Measurements from ENCODE around the gene EIF3B.
A peak's percentile ranks its signal among the peaks of the same experiment; 100 is the strongest.
"Not testable (repeated sequence)": the region's sequence is repeated elsewhere in the genome, so short reads cannot be mapped to it uniquely, and the experiment has no call there.

Gene EIF3B

DNA sequence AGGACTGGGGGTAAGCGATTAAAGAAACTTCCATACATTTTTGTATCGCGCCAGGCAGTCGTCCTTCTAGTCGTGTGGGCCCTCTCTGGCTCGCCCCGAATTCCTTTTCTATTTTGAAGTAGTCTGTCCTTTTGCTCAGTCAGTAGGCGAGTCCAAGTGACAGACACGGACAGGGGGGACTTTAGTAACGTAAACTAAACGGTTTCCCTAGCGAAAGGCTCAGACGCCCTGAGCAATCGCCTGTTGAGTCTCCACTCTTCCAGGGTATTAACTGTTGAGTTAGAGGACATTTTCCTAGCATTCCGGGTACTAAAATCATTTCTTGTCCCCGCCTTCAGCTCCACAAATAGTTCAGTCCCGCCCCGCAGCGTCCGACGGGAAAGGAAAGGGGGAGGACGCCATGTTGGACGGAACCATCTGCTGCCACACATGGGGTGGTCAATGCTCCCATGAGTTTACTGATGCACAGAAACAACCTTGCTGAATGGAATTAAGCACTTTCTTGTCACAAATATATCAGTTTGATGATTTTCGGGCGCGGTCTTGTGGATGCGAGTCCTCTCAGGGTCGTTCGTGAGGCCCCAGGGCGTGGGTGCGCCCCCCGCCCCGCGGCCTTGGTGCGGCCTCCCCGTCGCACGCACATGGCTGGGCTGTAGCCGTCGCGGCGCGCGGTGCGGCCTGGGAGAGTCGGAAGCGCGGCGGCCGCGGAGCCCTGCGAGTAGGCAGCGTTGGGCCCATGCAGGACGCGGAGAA is at the start of gene EIF3B:
TSS of gene EIF3B (plus strand) at position 642 of the 753 bp plus-strand sequence. CDS start at position 737, 95 bp downstream.
- no peaks in the 10 kb centered on the region for H3K9me3 Mint-ChIP-seq
- H3K36me3 Mint-ChIP-seq (ENCODE audit: low read depth): peaks cover 13% of the 10 kb centered on the region
- H3K27me3 Mint-ChIP-seq (ENCODE audit: low read depth): no peaks in the 10 kb centered on the region
- peak within 1 kb of the TSS; percentile 99 for H3K27ac Mint-ChIP-seq
- H3K4me3 Mint-ChIP-seq: peak within 1 kb of the TSS; percentile 91
- H3K4me1 Mint-ChIP-seq (ENCODE audit: low read depth): peaks cover 13% of the 10 kb centered on the region

DNA sequence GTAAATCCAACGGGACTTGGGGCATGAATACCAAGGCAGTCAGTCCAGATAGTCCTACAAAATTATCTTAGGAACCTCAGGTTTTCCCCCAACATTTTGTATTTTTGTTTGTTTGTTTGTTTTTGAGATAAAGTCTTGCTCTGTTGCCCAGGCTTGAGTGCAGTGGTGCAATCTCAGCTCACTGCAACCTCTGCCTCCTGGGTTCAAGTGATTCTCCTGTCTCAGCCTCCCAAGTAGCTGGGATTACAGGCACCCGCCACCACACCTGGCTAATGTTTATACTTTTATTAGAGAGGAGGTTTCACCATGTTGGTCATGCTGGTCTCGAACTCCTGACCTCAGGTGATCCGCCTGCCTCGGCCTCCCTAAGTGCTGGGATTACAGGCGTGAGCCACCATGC is 49.4 kb upstream of the EIF3B start:
- not testable (repeated sequence) for H3K27ac Mint-ChIP-seq; H3K9me3 Mint-ChIP-seq; H3K4me3 Mint-ChIP-seq; H3K27me3 Mint-ChIP-seq (ENCODE audit: low read depth); H3K36me3 Mint-ChIP-seq (ENCODE audit: low read depth); H3K4me1 Mint-ChIP-seq (ENCODE audit: low read depth)

DNA sequence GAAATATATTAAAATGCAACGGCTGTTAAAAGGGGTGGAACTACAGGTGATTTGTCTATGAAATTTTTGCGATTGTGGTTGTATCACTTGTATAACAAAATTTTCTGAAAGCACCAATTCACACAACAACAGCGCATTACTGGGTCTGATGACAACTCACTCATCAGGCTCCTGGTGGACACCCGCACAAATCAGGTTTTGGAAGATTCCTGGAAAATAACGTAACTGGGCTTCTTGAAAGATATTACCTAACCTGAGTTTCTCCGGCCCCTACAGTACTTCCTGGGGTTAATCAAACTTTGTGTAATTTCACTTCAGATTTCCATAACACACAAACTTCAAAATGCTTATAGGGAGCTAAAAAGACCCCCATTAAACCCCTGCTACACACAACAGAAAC is 47.9 kb upstream of the EIF3B start:
- H3K4me3 Mint-ChIP-seq: no peak overlapping the region
- H3K27ac Mint-ChIP-seq: no peak overlapping the region
- no peaks in the 10 kb centered on the region for H3K9me3 Mint-ChIP-seq
- peaks cover 5% of the 10 kb centered on the region for H3K4me1 Mint-ChIP-seq (ENCODE audit: low read depth)
- H3K36me3 Mint-ChIP-seq (ENCODE audit: low read depth): no peaks in the 10 kb centered on the region
- H3K27me3 Mint-ChIP-seq (ENCODE audit: low read depth): no peaks in the 10 kb centered on the region

DNA sequence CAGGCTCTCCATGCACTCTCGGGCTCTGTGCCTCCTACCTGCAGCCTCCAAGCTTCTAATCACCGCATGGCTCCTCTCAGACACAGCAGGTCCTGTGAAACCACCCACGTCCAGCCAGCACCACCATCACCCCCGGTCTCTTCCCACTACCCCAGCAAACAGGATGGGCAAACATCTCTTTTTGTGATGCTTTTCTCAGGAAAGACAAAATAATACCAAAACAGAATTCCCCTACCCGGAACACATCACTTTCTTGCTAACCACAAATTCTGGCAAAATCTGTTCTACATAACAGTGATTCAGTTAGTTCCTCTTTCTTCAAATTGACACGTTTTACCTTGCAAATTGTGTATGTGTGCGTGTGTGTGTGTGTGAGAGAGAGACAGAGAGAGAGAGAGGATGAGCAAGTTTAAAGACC is 46.9 kb upstream of the EIF3B start:
- Mint-ChIP-seq H3K4me1 (ENCODE audit: low read depth) (peaks cover 11% of the 10 kb centered on the region), H3K27me3 (ENCODE audit: low read depth) (no peaks in the 10 kb centered on the region), H3K36me3 (ENCODE audit: low read depth) (no peaks in the 10 kb centered on the region), H3K27ac (no peak overlapping the region), H3K9me3 (no peaks in the 10 kb centered on the region), H3K4me3 (no peak overlapping the region)

DNA sequence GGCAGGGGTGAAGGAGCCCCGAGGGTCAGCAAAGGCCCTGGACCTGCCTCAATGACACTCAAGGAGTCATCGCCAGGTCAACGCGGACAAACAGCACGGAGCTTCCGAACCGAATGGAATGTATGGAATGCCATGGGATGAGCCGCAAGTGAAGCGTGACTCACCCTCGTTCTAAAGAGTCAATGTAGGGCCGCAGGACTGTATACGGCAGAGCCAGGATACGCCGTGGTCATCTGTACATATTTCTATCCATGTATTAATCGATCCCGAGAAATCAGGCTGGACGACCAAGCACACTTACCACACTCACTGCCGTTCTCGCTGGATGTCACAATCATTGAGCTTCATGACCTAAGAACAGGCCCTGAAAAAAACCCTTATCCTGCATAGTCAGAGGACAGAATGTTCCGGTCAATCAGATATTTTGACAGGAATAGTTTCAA is 44.7 kb upstream of the EIF3B start:
- H3K4me1 Mint-ChIP-seq (ENCODE audit: low read depth): peaks cover 15% of the 10 kb centered on the region
- no peak overlapping the region for H3K27ac Mint-ChIP-seq

DNA sequence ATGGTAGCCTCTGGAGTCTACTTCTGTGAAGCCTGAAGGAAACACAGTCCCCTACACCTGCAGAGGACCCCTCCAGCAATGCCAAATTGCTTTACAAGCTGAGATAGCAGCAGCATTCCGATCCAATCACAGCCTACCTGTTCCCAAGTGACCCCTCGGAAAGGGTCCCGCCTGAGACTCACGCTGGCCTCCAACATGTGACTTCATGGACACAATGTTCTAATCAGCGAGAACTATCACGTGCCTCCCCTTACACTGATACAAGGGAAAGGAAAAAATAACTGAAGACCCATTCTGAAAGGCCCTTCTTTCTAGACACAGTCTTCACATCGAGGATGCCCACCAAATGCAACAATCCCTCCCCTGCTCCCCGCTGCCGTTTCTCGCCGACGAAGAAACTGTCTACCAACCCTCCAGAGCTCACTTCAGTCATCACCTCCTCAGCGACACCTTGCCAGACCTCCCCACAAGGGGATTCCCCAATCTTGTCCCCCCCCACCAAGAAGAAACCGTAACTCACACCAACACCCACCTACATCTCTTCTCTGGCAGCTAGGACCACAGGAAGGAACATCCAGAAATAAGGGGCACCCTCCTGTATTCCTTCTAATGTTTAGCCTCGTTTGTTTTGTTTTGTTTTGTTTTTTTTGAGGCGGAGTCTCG is 42.2 kb upstream of the EIF3B start:
- H3K27ac Mint-ChIP-seq: no peak overlapping the region
- no peaks in the 10 kb centered on the region for H3K9me3 Mint-ChIP-seq
- peaks cover 15% of the 10 kb centered on the region for H3K4me1 Mint-ChIP-seq (ENCODE audit: low read depth)
- H3K36me3 Mint-ChIP-seq (ENCODE audit: low read depth): peaks cover 2% of the 10 kb centered on the region
- no peaks in the 10 kb centered on the region for H3K27me3 Mint-ChIP-seq (ENCODE audit: low read depth)
- peak overlapping the region; percentile 51 for H3K4me3 Mint-ChIP-seq

More for the DNA sequence above, 44.7 kb upstream of the EIF3B start:
- Mint-ChIP-seq H3K4me3 (no peak overlapping the region), H3K36me3 (ENCODE audit: low read depth) (peaks cover 2% of the 10 kb centered on the region), H3K27me3 (ENCODE audit: low read depth) (no peaks in the 10 kb centered on the region), H3K9me3 (no peaks in the 10 kb centered on the region)

DNA sequence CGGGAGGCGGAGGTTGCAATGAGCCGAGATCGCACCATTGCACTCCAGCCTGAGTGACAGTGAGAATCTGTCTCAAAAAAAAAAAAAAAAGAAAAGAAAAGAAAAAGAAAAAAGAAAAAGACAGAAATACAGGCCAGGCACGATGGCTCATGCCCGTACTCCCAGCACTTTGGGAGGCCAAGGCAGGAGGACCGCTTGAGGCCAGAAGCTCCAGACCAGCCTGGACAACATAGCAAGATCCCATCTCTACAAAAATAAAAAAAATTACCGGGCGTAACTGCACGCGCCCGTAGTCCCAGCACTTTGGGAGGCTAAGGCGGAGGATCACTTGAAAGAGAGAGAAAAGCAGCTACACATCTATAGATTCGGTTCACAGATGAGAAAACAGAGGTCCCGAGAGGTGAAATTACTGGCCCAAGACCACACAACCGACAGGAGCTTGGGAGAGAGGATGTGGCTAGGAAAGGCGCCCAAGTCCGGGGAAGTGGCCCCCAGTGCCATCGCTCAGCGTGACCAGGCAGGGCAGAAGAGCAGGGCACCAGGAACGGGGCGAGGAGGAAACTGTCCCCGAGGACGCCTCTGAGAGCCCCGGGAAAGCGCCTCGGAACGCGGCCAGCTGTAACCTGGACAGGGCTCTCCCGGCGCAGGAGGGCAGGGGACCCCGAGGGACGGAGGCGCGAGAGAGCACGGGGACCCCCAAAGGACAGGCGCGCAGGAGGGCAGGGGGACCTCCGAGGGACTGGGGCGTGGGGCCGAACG is 41.0 kb upstream of the EIF3B start:
- Mint-ChIP-seq H3K27me3 (ENCODE audit: low read depth) (no peaks in the 10 kb centered on the region), H3K9me3 (no peaks in the 10 kb centered on the region), H3K27ac (peak overlapping the region; percentile 89), H3K4me1 (ENCODE audit: low read depth) (peaks cover 12% of the 10 kb centered on the region), H3K4me3 (peak overlapping the region; percentile 91), H3K36me3 (ENCODE audit: low read depth) (peaks cover 2% of the 10 kb centered on the region)

DNA sequence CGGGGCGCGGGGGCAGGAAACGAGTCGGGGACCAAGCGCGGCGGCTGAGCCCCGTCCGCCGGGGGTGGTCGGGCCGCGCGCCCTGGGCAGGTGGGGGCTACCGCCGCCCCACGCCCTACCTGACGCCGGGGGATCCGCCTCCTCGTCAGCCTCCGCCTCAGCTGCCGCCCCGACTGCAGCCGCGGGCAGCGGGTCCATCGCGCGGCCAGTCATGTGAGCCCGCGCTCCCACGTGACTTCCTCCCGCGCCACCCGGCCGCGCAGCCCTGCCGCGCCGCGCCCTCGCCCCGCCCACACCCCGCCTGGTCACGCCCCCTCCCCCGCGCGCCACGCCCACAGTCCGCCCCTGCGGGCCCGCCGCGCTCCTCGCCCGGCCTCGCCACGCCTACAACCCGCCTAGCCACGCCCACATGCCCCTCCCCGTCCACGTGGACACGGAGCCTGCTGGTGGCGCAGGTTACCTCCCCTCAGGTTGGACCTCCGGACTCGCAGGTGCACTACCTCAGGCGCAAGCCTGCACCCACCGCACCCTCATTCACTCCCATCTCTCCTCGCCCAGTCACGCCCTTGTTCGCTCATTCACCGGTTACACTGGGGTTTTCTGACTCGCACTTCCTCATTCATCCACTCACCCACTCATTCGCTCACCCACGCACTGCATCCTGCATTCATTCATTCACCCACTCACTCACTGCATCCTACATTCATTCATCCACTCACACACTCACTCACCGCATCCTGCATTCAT is 40.2 kb upstream of the EIF3B start, which contains the start of gene SNX8:
TSS of gene SNX8 (minus strand) at position 233 of the 747 bp plus-strand sequence. CDS start at position 213, 20 bp downstream.
- Mint-ChIP-seq H3K4me1 (ENCODE audit: low read depth) (peaks cover 12% of the 10 kb centered on the region), H3K4me3 (peak within 1 kb of the TSS; percentile 91), H3K27ac (peak within 1 kb of the TSS; percentile 89), H3K27me3 (ENCODE audit: low read depth) (no peaks in the 10 kb centered on the region), H3K36me3 (ENCODE audit: low read depth) (peaks cover 2% of the 10 kb centered on the region), H3K9me3 (no peaks in the 10 kb centered on the region)

DNA sequence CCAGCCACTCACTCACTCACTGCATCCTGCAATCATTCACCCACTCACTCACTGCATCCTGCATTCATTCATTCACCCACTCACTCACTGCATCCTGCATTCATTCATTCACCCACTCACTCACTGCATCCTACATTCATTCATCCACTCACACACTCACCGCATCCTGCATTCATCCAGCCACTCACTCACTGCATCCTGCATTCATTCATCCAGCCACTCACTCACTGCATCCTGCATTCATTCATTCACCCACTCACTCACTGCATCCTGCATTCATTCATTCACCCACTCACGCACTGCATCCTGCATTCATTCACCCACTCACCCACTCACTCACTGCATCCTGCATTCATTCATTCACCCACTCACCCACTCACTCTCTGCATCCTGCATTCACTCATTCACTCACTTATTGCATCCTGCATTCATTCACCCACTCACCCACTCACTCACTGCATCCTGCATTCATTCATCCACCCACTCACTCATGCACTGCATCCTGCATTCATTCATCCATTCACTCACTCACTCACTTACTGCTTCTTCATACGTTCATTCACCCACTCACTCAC is 39.6 kb upstream of the EIF3B start:
- H3K36me3 Mint-ChIP-seq (ENCODE audit: low read depth); H3K27me3 Mint-ChIP-seq (ENCODE audit: low read depth); H3K27ac Mint-ChIP-seq; H3K9me3 Mint-ChIP-seq; H3K4me3 Mint-ChIP-seq: not testable (repeated sequence)
- peaks cover 12% of the 10 kb centered on the region for H3K4me1 Mint-ChIP-seq (ENCODE audit: low read depth)

DNA sequence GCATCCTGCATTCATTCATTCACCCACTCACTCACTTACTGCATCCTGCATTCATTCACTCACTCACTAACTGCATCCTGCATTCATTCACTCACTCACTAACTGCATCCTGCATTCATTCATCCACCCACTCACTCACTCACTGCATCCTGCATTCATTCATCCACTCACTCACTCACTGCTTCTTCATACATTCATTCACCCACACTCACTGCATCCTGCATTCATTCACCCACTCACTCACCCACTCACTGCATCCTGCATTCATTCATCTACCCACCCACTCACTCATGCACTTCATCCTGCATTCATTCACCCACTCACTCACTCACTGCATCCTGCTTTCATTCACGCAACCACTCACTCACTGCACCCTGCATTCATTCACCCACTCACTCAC is 38.8 kb upstream of the EIF3B start:
- Mint-ChIP-seq H3K36me3 (ENCODE audit: low read depth) (peaks cover 2% of the 10 kb centered on the region), H3K9me3 (no peaks in the 10 kb centered on the region), H3K27ac (no peak overlapping the region), H3K4me3 (no peak overlapping the region), H3K27me3 (ENCODE audit: low read depth) (no peaks in the 10 kb centered on the region), H3K4me1 (ENCODE audit: low read depth) (peaks cover 12% of the 10 kb centered on the region)

DNA sequence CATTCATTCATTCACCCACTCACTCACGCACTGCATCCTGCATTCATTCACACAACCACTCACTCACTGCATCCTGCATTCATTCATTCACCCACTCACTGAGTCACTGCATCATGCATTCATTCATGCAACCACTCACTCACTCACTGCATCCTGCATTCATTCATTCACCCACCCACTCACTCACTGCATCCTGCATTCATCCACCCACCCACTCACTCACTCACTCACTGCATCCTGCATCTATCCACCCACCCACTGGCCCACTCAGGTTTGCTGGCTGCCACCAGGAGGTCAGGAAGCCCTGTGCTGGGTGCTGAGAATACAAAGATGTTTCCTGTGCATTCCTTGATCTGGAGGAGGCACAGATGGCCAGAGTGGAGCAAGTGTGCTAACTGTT is 38.0 kb upstream of the EIF3B start:
- H3K9me3 Mint-ChIP-seq: no peaks in the 10 kb centered on the region
- H3K4me3 Mint-ChIP-seq: no peak overlapping the region
- H3K4me1 Mint-ChIP-seq (ENCODE audit: low read depth): peaks cover 11% of the 10 kb centered on the region
- H3K36me3 Mint-ChIP-seq (ENCODE audit: low read depth): peaks cover 2% of the 10 kb centered on the region
- H3K27me3 Mint-ChIP-seq (ENCODE audit: low read depth): no peaks in the 10 kb centered on the region
- H3K27ac Mint-ChIP-seq: no peak overlapping the region

DNA sequence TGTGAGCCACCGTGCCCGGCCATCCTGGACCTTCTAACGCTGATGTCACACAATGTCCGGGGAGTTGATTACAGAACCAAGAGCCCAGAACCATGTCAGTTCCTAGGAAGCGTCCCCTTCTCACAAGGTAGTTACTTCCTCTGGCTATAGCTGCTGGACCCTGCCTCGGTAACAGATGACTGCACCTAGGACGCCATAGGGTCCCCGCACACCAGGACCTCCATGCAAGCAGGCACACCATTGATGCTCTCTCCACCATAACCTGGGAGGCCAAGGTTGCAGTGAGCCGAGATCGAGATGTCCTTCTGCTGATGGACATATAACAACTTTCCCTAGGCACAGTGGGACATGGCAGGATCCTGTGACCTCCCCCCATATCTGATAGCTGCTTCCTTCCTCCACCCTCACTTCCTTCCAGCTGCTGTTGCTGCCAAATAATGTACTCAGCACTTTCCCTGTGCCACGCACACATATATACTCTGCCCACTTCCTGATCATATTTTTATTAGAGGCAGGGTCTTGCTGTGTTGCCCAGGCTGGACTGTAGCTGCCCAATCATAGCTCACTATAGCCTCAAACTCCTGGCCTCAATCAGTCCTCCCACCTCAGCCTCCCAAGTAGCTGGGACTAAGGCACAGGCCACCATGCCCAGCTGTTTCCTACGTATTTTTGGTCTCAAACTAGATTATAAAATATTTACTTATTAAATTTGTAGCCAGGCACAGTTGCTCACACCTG is 36.9 kb upstream of the EIF3B start:
- H3K4me3 Mint-ChIP-seq: no peak overlapping the region
- peaks cover 4% of the 10 kb centered on the region for H3K4me1 Mint-ChIP-seq (ENCODE audit: low read depth)
- no peaks in the 10 kb centered on the region for H3K27me3 Mint-ChIP-seq (ENCODE audit: low read depth)
- H3K27ac Mint-ChIP-seq: no peak overlapping the region
- no peaks in the 10 kb centered on the region for H3K9me3 Mint-ChIP-seq
- peaks cover 2% of the 10 kb centered on the region for H3K36me3 Mint-ChIP-seq (ENCODE audit: low read depth)

DNA sequence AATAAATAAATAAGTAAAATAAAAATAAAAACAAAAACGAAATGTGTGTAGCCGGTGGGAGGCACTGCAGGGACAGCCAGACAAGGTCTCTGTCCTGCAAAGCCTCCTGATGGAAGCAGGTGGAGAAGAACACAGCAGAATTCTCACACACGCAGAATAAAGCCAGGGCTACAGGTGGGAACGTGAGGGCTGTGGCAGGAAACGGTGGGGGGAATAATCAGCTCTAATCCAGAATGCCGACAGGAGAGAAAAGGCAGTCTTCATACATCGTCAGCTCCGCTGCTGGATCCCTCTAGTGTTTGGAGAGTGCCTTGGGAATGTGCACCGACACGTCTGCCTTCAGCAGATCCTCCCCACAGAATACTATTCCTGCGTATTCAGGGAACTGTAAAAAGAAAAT is 33.6 kb upstream of the EIF3B start:
- no peaks in the 10 kb centered on the region for H3K27me3 Mint-ChIP-seq (ENCODE audit: low read depth)
- H3K9me3 Mint-ChIP-seq: no peaks in the 10 kb centered on the region

More for the DNA sequence above, 33.6 kb upstream of the EIF3B start:
- Mint-ChIP-seq H3K27ac (no peak overlapping the region), H3K36me3 (ENCODE audit: low read depth) (no peaks in the 10 kb centered on the region), H3K4me1 (ENCODE audit: low read depth) (peaks cover 3% of the 10 kb centered on the region), H3K4me3 (no peak overlapping the region)

Measured in T-helper 1 cell treated with Interleukin-12 subunit alpha and Interleukin-12 subunit beta and Interleukin-4 antibody, amounts not matched to agents 30 μg/mL and 1 μg/mL, for 36 hours (primary cell).